NCI-H1048 (cell line): ENCODE data around the gene EGFLAM.

Experiments
- DNase-seq: peaks from one replicate; lab custom pipeline; 2025; lab: John Stamatoyannopoulos, UW

EGFLAM gene

DNA sequence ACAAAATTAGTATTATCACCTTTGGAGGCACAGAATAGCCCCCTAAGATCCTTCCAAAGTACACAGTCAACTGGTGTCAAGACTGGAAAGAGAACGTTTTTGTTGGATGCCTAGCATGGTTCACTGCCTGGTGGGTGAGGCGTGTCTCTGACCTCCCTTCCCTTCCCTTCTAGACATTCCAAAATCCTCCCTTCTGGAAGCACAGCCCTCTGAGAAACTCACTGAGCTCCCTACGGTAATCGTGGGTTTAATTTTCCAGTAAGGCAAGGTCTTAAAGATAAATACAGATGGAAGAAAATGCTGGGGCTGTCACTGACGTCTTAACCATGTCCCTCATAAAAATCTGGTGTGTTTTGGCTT, 159.3 kb downstream of the EGFLAM start:
- DNase-seq, result no peak

DNA sequence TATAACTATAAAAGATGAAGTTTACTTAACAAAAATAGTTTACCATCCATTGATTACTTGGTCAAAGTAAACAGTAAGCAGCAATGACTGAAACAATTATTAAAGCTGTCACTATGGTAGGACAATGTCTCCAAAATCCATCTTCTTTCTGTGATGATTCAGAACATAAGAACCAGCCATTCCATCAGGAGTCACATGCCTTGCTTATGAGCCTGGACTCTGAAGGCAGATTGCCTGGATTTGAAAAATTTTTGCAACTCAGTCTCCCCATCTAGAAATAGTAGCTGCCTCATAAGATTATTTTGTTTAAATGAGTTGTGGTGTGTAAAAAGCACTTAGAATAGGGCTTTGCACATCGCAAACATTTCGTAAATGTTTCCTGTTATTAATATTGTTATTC, 161.9 kb downstream of the EGFLAM start:
- no peak for DNase-seq

DNA sequence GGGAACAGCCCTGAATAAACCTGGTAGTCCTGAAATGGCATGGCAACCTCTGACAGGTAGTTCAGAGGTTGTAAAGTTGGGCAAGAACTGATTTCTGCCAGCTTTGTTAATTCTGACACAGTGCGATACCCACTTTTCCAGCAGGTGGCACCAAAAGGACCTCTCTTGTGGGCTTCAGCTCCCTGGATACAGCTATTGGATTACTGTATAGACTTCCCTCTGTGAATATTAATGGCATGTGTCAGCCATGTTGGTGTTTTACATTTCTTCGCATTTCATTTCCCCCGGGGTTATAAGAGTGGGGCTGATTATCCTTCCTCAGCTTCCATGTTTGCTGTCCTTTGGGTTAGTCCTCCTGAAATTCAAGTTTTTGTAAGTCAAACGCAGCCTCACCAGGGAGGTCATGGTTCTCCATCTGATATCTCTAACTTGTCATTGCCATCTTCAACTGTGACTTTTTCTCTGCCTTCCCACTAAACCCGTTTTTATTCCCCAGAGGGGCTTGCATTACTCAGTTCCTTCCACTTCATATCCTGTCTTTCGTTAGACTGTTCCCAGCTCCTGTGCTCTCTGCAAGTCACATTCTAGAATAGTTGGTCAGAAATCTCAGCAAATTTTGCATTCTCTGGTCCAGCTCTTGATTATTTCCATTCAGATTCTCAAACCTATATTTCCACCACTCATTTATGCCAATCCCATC, 162.5 kb downstream of the EGFLAM start:
- DNase-seq, result no peak

DNA sequence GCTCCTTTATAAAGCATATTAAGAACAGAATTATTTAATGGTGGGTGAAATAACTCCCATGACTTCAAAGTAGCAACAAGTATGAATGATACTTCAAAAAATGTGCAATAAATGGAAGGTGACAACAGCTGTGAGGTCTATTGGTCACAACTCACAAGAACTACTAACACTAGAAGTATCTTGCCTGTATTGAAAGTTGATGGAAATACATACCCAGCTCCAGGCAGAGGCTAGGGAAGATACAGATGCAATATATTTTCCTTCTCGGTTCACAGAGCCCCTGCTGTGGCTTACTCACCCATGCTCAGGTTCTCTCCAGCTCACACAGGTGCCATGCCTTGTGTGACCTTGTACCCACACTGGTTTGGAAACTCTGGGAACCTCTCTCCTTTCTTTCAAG, 164.3 kb downstream of the EGFLAM start:
- DNase-seq, result no peak

DNA sequence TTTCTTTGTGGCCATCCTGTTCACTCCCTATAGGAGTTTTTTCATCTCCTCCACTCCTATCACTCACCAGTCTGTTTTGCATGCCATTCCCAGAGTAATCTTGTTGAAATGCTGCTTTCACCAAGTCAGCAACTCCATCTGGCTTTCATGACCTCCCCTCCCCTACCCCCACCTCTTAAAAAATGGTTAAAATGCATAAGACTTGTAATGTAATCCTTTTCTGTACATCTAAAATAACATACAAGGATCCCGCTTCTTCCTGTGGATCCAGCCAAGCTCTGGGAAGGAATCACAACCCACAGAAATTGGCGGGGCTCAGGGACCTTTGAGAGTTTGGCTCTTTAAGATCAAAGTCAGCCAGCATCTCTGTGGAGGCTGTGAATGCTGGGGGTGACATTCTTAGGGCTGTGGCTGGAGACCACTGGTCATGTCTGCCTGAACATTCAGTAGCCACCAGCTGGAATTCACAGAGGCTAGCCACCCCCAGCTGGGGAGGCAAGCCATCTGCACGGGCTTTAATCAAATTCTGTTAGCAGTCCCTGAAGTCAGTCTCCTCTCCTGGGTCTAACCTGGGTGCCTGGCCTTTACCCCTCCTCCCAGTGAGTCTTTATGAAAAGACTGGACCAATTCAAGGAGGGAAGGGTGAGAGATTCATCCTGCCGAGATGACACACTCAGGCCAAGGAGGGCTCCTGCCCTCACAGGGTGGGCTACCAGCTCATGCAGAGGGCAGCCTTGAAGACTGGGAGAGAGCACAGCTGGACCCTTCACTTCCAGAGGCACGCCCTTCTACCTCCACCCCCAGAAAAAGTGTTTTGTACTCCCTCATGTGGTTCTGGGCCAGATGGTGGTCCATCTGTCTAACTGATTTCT, 165.2 kb downstream of the EGFLAM start:
- DNase-seq, result no peak

DNA sequence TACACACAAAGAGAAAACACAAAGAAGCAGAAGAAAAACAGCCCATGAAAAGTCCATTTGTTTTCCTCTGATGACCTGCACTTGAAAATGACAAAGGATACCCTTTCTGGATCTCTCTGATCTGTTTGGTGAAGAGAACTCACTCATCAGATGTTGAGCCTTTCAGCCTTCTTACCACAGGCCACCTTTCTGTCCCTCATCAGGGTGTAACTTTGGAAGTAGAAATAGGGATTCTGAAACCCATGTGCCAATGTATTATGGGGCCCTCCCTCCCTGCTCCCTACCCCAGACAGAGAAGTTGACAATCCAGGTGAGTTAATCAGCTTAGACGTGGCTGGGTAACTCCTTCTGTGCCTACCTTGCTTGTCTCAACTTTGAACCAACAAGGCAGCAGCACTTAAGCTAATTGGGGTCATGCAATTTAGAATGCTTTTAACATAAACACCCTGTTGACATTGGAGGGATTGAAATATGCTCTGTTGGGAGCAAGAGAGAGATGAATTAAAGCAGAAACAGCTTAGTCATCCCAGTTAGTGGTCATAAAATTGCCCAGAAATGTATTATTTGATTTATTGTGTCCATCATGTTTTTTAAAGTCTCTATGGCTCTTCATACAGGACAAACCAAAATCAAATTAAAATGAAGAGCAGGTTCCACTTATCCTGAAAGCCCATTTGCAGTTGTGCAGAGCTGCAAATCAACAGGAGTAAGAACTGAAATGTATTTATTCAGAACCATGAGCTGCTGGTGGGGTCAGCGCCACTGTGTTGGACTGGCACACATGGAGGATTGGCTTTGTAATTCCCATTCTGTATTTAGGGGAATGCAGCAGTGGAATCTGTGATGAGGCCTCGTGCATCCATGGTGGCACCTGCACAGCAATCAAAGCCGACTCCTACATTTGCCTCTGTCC, 166.0 kb downstream of the EGFLAM start:
- DNase-seq, result no peak

DNA sequence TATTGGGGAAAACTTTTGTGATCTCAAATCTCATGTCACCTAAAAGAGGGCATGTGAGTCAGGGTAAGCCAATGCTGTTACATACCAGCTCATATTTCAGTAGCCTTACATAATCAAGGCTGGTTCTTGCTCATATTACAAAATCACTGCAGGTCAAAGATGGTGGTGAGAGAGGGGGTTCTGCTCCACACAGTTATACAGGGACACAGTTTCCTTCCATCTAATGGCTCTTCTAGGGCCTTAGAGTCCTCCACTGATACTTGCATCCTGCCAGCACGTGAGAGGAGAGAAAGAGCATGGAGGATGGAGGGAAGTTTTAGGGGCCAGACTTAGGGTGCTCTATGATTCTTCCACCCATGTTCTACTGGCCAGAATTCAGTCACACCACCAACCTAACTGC, 168.1 kb downstream of the EGFLAM start:
- no peak for DNase-seq

DNA sequence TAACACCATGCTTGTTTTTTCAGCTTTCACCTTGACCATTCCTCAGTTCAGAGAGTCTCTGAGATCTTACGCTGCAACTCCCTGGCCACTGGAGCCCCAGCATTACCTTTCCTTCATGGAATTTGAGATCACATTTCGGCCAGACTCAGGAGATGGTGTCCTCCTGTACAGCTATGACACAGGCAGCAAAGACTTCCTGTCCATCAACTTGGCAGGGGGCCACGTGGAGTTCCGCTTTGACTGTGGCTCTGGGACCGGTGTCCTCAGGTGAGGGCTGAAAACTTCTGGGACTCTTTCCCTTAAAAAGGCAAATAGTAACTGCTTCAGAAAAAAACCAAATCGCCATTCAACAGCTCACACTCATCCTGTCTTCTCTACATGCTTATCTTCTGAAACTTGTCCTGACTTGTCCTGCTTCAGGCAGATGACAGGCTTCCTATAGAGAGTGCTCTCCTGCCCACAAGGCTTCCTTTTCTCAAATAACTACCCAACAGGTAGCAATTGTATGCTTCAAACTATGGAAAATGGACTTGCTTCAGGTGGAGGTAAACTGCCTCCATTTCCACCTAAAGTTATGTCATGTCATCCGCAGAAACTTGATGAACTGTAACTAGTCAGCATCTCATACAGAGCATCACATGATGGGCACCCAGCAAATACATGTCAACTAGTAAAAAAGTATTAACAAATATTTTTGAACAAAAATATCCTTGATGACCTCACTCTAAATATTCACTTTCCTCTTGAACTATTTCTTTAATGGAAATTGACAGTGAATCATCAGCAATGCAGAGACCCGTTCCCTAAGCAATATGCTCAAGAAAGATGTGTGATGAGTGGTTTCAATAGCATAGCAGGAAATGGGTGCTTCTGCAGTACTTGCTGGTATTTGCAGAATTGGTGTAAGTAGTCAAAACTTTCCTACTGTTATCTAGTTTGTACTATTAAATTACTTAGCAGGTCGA, 168.9 kb downstream of the EGFLAM start:
- no peak for DNase-seq

DNA sequence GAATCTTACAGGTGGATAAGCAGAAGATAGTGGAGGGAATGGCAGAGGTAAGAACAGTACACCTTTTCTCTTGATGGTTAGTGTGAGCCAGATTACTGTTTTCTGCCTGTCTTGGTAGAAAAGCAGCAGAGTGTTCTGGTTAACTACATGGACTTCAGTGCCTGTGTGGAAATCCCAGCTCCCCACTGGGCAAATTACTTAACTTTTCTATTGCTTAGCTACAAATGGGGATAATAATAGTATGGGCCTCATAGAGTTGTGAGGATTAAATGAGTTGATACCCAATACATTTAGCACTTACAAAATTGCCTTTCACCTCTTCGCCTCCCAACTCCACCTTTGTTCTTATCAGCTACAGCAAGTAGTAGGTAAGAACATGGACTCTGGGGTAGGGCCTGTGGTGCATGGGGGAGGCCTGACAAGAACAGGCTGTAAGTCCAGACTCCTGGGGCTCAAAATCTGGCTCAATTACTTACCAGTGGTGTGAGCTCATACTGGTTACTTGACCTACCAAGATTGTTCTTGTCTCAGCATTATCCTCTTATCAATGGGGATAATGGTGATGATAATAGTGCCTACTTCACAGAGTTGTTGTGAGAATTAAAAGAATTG, 173.0 kb downstream of the EGFLAM start:
- DNase-seq, result no peak

DNA sequence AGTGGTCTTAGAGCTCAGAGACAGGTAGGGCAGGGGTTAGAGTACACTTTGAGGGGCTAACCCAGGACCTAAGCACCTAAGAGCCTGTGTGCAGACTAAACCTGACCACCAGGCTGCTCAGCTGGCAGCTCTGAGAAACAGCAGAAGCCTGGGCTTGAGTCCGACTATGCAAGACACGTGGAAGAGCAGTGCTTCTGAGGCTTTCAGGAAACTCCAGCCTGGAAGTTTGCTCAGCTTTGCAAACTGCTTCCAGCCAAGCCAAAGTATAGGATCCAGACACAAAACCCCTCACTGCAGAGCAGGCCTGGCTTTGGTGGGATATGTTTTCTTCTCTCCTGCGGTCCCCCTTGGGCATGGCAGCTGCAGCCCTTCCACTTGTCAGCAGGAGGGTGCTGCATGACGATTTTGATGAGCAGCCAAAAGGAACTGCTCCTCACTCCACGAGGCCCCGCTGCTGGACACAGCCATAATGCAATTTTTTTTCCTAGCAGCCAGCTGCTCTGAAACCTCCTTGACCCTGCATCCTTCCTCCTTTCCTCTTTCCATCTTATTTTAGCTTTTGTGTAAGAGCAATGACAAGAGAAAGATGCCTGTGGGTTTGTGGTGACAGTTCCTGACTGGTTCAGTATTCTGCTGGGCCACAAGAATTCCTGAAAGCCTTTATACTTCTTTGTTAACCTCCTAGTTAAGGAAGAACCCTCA, 175.0 kb downstream of the EGFLAM start:
- DNase-seq, result no peak

DNA sequence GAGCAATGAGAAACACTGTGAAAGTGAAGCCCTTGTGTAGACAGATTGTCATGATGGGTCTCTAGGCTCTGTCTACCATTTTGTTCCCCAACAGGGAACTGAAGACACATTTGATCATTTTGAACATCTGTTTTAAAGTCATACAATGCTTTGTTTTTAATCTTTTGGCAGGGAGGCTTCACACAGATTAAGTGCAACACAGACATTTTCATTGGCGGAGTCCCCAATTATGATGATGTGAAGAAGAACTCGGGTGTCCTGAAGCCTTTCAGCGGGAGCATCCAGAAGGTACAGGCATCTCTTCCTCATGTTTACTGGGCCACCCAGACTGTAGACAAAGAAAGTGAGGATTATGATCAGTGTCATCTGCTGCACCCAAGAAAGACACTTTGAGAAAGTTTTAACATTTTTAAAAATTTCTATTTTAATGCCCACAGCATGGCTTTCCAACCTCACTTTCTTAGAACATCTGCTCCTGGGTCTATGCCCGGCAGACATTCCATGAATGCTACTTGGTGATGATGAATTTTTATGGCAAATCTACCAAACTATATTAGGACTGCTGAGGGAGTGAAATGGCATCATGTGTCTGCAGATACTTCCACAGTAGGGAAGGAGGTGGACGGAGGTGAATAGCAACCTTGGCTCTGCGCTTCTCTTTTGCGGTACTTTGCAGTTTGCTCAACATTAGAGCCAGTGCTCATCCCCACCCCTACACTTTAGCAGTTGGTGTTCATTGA, 176.8 kb downstream of the EGFLAM start:
- no peak for DNase-seq

DNA sequence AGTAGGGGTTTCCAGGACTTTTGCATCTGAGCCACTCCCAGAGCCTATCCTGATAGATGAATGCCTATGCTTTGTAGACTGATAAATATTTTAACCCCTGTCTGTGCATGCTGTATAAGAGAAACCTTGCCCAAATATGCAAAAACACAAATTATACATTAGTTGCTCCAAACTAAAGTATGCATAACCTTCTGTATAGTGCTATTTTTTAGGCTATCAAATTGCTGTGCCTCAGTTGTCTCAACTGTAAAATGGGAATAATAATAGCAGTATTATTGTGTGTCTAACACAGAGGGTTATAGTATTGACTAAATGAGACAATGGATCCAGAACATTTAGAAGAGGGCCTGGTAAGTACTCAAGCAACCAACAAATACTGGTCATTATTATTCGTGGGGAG, 180.4 kb downstream of the EGFLAM start:
- no peak for DNase-seq

DNA sequence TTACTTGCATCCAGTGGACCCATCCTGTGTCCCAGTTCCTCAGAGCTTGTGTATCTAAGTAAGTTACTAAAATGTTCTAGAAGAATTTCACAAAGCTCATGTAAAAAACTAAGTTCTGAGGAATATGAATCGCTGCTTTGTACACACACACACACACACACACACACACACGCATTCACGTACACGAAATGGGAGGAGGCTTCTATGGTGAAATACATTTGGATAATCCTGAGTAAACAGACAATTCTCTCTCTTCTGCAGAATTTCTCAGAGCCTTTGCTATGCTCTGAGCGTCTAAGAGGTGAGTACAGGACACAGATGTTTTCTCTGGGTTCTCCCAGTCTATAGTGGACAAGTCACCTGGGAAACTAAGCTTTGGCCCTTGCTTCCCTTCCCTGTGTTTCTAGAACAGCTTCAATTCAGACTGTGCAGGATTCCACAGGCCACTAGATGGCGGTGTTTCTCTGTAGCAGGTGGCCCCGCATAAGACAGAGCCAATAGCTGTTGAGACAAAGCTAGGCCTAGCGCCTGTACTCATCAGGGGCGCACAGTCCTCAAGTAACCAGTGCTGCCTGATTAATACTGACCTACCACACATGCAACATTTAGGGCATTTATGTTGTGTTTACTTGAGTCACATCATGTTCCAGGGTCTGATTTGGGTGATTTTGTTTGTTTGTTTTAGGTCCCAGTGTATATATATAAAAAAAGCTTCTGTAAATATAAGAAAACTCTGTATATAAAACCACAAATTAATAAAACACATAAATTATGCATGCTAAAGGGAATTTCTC, 183.3 kb downstream of the EGFLAM start:
- DNase-seq, result peak; percentile 50

DNA sequence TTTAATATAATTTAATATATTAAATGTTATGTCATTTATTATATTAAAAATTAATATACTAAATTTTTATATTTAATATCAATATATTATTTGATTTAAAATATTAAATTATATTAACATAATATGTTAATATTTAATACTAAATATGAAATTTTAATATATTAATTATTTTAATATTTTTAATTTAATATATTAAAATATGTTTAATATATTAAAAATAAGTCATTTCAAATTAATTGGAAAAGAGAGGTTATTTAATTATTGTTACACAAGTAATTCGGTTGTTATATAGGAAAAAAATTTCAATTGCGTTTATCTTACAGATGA, 183.9 kb downstream of the EGFLAM start:
- DNase-seq, result no peak

DNA sequence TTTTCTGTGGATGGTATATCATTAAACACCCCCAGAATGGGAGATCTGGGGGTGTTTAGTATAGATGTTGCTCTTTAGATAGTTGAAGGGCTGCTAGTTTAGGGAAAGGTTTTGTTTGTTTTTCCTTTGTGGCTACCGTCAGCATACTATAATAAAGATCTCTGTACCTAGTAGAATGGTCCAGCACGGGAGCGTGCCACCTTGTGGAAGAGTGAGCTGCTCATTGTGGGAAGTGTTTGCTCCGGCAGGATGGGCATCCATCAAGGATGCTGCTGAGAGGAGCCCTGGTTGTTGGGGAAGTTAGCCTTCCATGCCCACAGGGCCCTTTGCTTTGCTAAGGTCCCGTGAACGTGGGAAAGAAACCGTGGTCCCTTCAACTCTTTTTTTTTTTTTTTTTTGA, 185.0 kb downstream of the EGFLAM start:
- no peak for DNase-seq

DNA sequence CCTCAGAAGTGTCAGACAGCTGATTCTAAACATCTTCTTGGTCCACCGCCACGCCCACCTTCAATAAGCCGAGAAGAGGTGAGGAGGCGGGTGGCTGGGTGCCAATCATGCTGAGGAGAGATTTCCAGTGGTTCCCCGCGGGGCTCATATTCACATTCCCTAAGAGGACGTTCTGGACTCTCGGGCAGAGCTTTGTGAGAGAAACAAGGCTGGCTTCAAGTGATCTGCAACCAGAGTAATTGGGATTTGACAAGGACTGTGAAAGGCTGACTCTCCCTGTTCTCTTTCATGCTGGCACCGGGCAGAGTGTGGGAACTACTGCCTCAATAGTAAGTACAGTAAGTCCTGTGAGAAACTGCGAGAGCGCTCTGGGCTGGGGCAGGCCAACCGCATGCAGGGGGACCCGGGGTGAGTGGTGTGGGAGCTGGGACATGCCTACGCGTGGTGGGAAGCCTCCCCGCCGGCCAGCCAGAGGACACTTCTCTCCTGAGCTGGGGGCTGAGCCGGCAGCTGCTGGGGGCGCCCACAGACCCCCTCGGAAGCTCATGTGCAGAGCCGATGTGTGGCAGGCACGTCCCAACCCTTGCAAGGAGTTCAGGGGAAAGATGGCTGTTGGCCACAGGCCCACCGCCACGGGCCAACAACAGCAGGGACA, 187.1 kb downstream of the EGFLAM start:
- DNase-seq, result no peak

DNA sequence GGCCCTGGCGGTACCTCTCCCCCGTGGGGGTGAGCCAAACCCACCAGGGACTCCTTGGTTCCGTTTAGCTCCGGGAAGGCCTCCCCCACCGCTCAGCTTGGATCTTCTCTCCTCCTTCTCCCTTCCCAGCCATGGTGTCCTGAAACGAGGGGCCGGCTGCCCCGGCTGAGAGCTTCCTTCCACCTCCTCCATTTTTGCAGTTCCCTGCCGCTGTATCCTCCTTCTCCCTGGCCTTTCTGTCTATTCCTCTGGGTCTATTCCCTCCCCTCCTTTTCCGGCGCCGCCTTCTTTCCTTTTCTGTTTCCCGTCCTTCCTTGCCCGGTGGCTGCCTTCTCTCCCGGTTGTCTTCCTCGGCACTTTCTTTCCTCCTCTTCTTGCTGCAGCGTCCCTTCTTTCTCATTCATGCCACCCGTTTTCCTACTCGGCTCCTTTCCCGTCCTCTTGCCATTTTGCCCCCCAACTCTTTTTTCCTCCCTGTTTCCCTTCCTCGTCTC, 187.7 kb downstream of the EGFLAM start:
- DNase-seq, result no peak

DNA sequence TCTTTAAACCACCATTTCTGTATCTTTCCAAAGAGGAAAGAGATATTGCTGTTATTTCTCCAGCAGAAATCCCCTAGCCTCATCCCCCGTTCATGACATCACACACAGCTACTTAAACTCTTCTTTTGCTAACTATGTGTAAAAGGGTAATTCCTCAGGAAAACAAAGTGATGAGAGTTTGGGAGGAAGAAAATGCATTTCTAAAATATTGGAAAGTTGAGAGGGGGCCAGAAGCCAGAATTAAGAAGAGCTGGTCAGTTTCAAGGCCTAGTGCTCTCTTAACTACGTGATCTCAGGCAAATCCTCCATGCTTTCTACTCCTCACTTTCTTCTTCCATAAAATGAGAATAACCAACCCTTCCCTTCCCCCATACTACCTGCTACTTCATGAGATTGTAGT, 188.7 kb downstream of the EGFLAM start:
- DNase-seq, result no peak
